Measurements from ENCODE around the gene PXDN. TPM values are rescaled to one million over a fixed set of nuclear protein-coding genes. Genes with fewer than 3 reads are reported as not detected.
A peak's percentile ranks its signal among the peaks of the same experiment; 100 is the strongest.
"Not testable (repeated sequence)": the region's sequence is repeated elsewhere in the genome, so short reads cannot be mapped to it uniquely, and the experiment has no call there.

PXDN gene
- total RNA-seq, 2 experiments from 2014 or later, result 2.0 to 3.1 TPM

- DNase-seq, result peak; percentile 22
- Mint-ChIP-seq H3K36me3 (no peaks in the 10 kb centered on the region), H3K9me3 (ENCODE audit: low read depth) (no peaks in the 10 kb centered on the region), H3K27me3 (no peaks in the 10 kb centered on the region), H3K27ac (no peak overlapping the region), H3K4me1 (no peaks in the 10 kb centered on the region), H3K4me3 (no peak overlapping the region)
- ATAC-seq, result no peak
- CTCF ChIA-PET, result no interaction called here
Measured at GRCh38 chr2:1685078-1685956, 59.0 kb downstream of the PXDN start.

DNA sequence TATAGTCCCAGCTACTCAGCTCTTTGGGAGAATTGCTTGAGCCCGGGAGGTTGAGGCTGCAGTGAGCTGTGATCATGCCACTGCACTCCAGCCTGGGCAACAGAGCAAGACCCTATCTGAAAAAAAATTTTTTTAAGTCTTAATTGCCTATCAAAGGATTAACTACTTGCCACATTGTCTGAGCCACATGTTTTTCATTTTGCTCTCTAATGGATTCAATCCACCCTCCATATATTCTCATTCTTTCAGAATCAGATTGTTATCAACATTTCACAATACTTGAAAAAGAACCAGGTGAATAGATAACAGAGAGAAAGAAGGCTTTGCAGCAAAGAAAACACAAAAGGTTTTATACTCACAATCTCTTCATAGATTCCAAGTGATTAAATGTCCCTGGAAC, 61.0 kb downstream of the PXDN start:
- Mint-ChIP-seq H3K4me3 (no peak overlapping the region), H3K4me1 (no peaks in the 10 kb centered on the region), H3K9me3 (ENCODE audit: low read depth) (no peaks in the 10 kb centered on the region), H3K27ac (no peak overlapping the region), H3K36me3 (no peaks in the 10 kb centered on the region), H3K27me3 (no peaks in the 10 kb centered on the region)
- ATAC-seq, result no peak
- DNase-seq, result no peak
- CTCF ChIA-PET, result no interaction called here

DNA sequence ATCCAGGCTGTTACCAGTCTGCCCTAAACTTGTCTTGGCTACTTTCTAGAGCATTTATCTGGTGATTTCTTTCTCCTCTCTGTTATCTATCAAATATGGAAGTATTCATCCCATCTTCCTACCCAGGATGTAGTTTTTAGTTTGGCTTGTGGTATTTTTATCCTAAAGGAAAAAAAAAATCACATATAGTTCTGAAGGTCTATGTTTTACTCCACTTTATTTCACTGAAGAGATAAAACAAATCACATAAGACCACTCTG, 62.2 kb downstream of the PXDN start:
- Mint-ChIP-seq H3K4me1 (no peaks in the 10 kb centered on the region), H3K4me3 (no peak overlapping the region), H3K27ac (no peak overlapping the region), H3K36me3 (no peaks in the 10 kb centered on the region), H3K27me3 (no peaks in the 10 kb centered on the region), H3K9me3 (ENCODE audit: low read depth) (no peaks in the 10 kb centered on the region)
- no peak for ATAC-seq
- CTCF ChIA-PET, result no interaction called here
- DNase-seq, result no peak

- CTCF ChIA-PET, result no interaction called here
- Mint-ChIP-seq H3K27me3 (no peaks in the 10 kb centered on the region), H3K4me3 (no peak overlapping the region), H3K27ac (no peak overlapping the region), H3K36me3 (no peaks in the 10 kb centered on the region), H3K4me1 (no peaks in the 10 kb centered on the region), H3K9me3 (ENCODE audit: low read depth) (no peaks in the 10 kb centered on the region)
- ATAC-seq, result no peak
- peak; percentile 39 for DNase-seq
Measured at GRCh38 chr2:1681323-1682180, 62.8 kb downstream of the PXDN start.

DNA sequence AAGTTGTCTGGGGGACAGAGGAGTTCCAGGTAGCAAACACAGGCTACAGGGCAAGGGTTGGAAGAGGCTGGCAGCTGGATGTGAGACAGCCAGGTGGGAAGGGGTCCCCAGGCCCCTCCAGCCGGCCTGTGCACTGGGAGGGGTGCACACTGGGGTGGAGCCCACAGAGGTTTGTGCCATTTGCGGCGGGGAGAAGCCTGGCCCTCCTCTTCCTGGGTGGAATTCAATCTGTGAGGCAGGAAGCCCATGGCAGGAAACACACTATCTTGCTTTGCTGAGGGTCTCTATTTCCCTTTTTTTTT, 63.3 kb downstream of the PXDN start:
- Mint-ChIP-seq H3K36me3 (no peaks in the 10 kb centered on the region), H3K9me3 (ENCODE audit: low read depth) (no peaks in the 10 kb centered on the region), H3K4me1 (no peaks in the 10 kb centered on the region), H3K27ac (no peak overlapping the region), H3K4me3 (no peak overlapping the region), H3K27me3 (no peaks in the 10 kb centered on the region)
- ATAC-seq, result no peak
- CTCF ChIA-PET, result no interaction called here
- DNase-seq, result peak; percentile 23

GRCh38 chr2:1680222-1681016, 63.9 kb downstream of the PXDN start:
- CTCF ChIA-PET, result no interaction called here
- H3K36me3 Mint-ChIP-seq, result no peaks in the 10 kb centered on the region
- DNase-seq, result peak; percentile 4
- ATAC-seq, result no peak
- no peak overlapping the region for H3K4me3 Mint-ChIP-seq
- H3K4me1 Mint-ChIP-seq, result no peaks in the 10 kb centered on the region
- H3K9me3 Mint-ChIP-seq (ENCODE audit: low read depth), result no peaks in the 10 kb centered on the region
- H3K27me3 Mint-ChIP-seq, result no peaks in the 10 kb centered on the region
- no peak overlapping the region for H3K27ac Mint-ChIP-seq

GRCh38 chr2:1679488-1680039, 64.8 kb downstream of the PXDN start:
- H3K27ac Mint-ChIP-seq; H3K9me3 Mint-ChIP-seq (ENCODE audit: low read depth); CTCF ChIA-PET; H3K4me1 Mint-ChIP-seq; H3K27me3 Mint-ChIP-seq; H3K4me3 Mint-ChIP-seq; H3K36me3 Mint-ChIP-seq; DNase-seq; ATAC-seq: not testable (repeated sequence)

- ATAC-seq; H3K27me3 Mint-ChIP-seq; H3K4me3 Mint-ChIP-seq; H3K27ac Mint-ChIP-seq; CTCF ChIA-PET; H3K9me3 Mint-ChIP-seq (ENCODE audit: low read depth); H3K36me3 Mint-ChIP-seq; H3K4me1 Mint-ChIP-seq; DNase-seq: not testable (repeated sequence)
Measured at GRCh38 chr2:1679065-1679464, 65.2 kb downstream of the PXDN start.

DNA sequence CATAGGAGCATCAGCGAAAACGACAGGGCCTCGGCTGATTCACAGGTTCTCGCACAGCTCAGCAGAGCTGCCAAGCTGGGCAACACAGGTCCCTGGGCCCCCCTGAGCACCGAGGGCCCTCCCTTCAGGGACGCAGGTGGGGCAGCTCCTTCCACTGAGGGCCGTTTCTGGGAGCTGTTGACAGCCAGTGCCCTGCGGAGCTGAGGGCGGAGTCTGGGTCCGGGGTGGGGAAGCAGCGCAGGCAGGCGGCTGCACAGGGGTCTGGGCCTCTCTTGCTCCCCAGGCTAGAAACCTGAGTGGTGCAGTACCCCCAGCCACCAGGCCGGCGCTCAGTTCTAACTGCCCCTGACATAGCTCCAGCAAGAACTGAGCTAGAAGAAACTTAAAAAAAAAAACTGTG, 65.7 kb downstream of the PXDN start:
- Mint-ChIP-seq H3K9me3 (ENCODE audit: low read depth) (no peaks in the 10 kb centered on the region), H3K4me1 (no peaks in the 10 kb centered on the region), H3K27ac (no peak overlapping the region), H3K36me3 (no peaks in the 10 kb centered on the region), H3K4me3 (no peak overlapping the region), H3K27me3 (no peaks in the 10 kb centered on the region)
- CTCF ChIA-PET, result no interaction called here
- DNase-seq (peak; percentile 34), ATAC-seq (no peak)

GRCh38 chr2:1677821-1678165, 66.5 kb downstream of the PXDN start:
- ATAC-seq (no peak), DNase-seq (no peak)
- Mint-ChIP-seq H3K27ac (no peak overlapping the region), H3K4me3 (no peak overlapping the region), H3K36me3 (no peaks in the 10 kb centered on the region), H3K4me1 (no peaks in the 10 kb centered on the region), H3K9me3 (ENCODE audit: low read depth) (no peaks in the 10 kb centered on the region), H3K27me3 (no peaks in the 10 kb centered on the region)
- CTCF ChIA-PET, result no interaction called here

DNA sequence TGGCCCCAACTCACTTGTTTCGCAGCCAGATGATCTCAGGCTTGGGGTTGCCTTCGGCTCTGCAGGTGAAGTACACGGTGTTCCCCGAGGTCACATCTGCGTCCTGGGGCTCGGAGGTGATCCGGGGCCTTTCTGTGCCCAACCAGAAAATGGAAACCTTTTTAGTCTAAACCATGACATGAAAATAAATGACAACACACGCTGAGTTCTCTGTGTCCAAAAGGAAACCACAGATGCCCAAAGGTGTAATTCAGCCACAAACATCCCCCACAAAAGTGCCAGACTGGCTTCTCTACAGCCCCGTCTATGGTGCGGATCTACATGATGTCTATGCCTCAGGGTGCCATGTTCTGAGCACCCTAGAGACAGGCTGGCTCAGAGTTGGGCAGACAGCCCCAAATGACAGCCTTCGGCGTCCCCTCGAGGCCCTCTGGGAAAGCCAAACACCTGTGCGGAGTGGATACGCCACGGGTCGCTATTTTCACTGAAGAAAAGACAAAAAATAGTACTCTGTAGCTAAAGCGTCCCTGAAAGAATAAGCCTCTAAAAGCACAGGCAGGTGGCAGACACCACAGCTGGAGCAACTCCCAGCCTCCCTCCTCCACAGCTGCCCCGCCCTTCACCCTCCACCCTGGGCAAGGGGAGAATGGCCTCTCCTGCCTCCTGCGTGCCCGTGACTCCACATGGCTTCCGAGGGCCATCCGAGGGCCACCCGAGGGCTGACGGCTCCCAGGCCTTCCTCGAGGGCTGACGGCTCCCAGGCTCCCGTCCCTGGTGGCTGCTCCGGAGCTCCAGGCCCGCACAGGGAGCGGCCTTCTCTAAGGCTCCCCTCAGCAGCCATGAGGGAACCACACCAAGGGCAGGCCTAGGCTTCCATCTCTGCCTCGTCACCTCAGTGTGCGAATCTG, 67.1 kb downstream of the PXDN start:
- CTCF ChIA-PET, result no interaction called here
- Mint-ChIP-seq H3K9me3 (ENCODE audit: low read depth) (no peaks in the 10 kb centered on the region), H3K4me1 (no peaks in the 10 kb centered on the region), H3K27ac (no peak overlapping the region), H3K4me3 (no peak overlapping the region), H3K27me3 (no peaks in the 10 kb centered on the region), H3K36me3 (no peaks in the 10 kb centered on the region)
- ATAC-seq, result no peak
- DNase-seq, result peak; percentile 33

DNA sequence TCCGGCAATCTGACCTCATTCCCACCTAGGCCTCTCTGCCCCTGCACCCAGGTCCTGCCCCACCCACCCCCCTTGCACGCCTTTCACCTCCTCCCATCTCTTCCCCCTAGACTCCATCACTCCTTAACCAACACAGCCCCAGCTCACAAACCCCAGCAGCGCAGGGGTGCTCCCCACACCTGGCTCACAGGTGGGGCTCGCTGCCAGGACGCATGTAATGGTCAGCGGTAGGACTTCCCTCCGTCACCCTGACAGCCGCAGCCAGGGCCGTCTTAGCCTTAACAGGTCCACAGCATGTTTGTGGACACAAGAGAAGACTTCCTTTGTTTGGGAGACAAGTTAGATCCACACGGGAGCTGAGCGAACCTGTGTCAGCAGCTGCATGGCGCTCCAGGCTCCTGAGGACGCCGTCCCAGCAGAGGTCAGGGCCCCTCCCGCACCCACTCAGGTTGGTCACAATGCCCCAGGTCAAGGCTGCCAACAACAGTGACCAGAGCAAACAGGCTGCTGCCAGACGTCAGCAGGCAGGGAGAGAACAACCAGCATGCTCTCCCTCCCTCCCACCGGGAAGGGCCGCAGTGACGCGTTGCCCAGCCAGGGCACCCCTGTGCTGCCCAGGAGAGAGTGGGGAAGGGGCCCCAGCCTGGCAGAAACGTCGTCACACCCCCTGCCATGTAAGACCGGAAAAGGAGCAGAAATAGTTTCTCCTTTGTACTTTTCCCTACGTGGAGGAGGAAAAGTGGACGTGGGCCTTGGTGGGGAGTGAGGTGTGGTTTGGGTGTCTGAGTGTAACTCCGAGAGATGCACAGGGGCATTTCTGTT, 68.0 kb downstream of the PXDN start:
- peak; percentile 26 for DNase-seq
- ATAC-seq, result no peak
- no peak overlapping the region for H3K4me3 Mint-ChIP-seq
- no peak overlapping the region for H3K27ac Mint-ChIP-seq
- no peaks in the 10 kb centered on the region for H3K4me1 Mint-ChIP-seq
- CTCF ChIA-PET, result no interaction called here
- no peaks in the 10 kb centered on the region for H3K27me3 Mint-ChIP-seq
- no peaks in the 10 kb centered on the region for H3K9me3 Mint-ChIP-seq (ENCODE audit: low read depth)
- no peaks in the 10 kb centered on the region for H3K36me3 Mint-ChIP-seq
